Ovary (tissue), 3 donors: ENCODE measurements around the gene DOLPP1.

ENCODE experiments used
- CTCF ChIP-seq, 3 donors: fragments of 450-650 bp in 2 of 3; fragments of 200-600 bp in 1 of 3; IDR thresholded peaks; one replicate each; pipeline versions ENCODE4 v1.5.1 to v1.8.0; 2016 to 2022; ENCODE audit warnings: antibody characterized with exemption in 3 of 3, mild to moderate bottlenecking in 1 of 3
- POLR2A ChIP-seq: fragments of 450-650 bp; IDR thresholded peaks from one replicate; pipeline ENCODE4 v1.6.1; 2017; ENCODE audit warnings: antibody characterized with exemption, mild to moderate bottlenecking, moderate library complexity
- donor health status: DM: no; HTN: no; CAD: no.

GRCh38 chr9:129109537-129109903 is 28.6 kb downstream of the DOLPP1 start:
- TF ChIP-seq CTCF (IDR thresholded peaks at IDR 0.05) (no peak), POLR2A (no peak)
